Raji (cell line): Measurements from ENCODE around the gene FBLIM1.

Experiments
- POLR2A ChIP-seq: IDR thresholded peaks from 2 replicates; pipeline ENCODE4 v1.6.1; 2011; ENCODE audit warnings: low read depth, low read length, control low read depth; ENCODE audit not compliant: insufficient read depth

FBLIM1 gene

GRCh38 chr1:15835205-15835740, 76.7 kb downstream of the FBLIM1 start:
- TF ChIP-seq POLR2A, result no peak; the same call in 1 of the 2 replicates

- peak; percentile 55 for TF ChIP-seq POLR2A
Observed at GRCh38 chr1:15835741-15836510, 77.3 kb downstream of the FBLIM1 start.
